ENCODE measurements around the gene KRT2. TPM values are rescaled to one million over a fixed set of nuclear protein-coding genes. Genes with fewer than 3 reads are reported as not detected.

The KRT2 gene
- total and polyA plus RNA-seq, 2 donors (not counting 3 experiments of a cell fraction or from before 2014, with no cell fraction given), result not detected

DNA sequence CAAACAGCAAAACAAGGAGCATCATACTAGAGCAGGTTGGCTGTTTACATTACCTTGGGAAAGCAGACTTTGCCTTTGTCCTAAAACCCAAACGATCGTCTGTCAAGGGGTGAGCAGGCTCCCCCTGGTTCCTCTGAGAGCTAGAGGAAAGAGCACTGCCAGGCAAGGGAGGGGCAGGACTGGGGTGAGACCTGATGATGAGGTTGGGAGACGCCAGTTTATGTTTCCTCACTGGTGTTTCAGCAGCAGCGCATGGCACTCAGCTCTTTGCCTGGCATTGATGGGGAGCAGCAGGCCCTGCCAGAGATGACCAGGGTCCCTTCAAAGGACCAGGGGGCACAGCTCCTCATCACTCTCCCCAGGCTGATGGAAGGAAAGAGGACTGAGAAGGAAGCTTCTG, 7.9 kb upstream of the KRT2 start:
- no peak overlapping the region for H3K27ac ChIP-seq (ENCODE audit: insufficient read depth, low read depth, low read length)
- H3K4me1 ChIP-seq (ENCODE audit: control insufficient read depth, extremely low read depth, insufficient read depth, low read length), result no peaks in the 10 kb centered on the region
- no TSS peak for BruUV-seq (replicated peaks)
- FAIRE-seq (no peak), DNase-seq (ENCODE audit: low read depth, low spot score) (no peak)
- H3K9me1 ChIP-seq (replicated peaks; ENCODE audit: control insufficient read depth, extremely low read depth, insufficient read depth, low read length), result no peaks in the 10 kb centered on the region
- no peaks in the 10 kb centered on the region for H3K9me3 ChIP-seq (replicated peaks; ENCODE audit: control insufficient read depth, insufficient read depth, low read length)
- no peaks in the 10 kb centered on the region for H3K36me3 ChIP-seq (ENCODE audit: control insufficient read depth in 2 of 2, extremely low read depth in 1 of 2, insufficient read depth in 2 of 2, low read length in 2 of 2)
- peaks cover 0 to 1% of the 10 kb centered on the region in 2 experiments for H3K27me3 ChIP-seq (ENCODE audit: control insufficient read depth in 2 of 2, insufficient read depth in 2 of 2, low read length in 2 of 2)
- H3K9ac ChIP-seq (replicated peaks; ENCODE audit: extremely low read depth, insufficient read depth, low read length), result no peak overlapping the region
- dilution Hi-C loops (cut with MboI; ENCODE audit: extremely low pct_ligation_motif_present, low sequenced_read_pairs), result no loop called here
- ChIA-PET CTCF (interaction anchor here (1.0 to 1.4 kb wide), 2 partner anchors 17 to 220 kb away, joined by 3 to 4 read pairs; no protein-coding TSS in a partner anchor), POLR2A (no interaction called here)
- intact Hi-C loops (cut with micrococcal nuclease), result no loop called here
- no peak overlapping the region for H2AFZ ChIP-seq (ENCODE audit: low read depth, low read length)
- H3K4me3 ChIP-seq (replicated peaks in 1 of 3; ENCODE audit: insufficient read depth in 1 of 3, low read depth in 1 of 3, low read length in 3 of 3), result no peak overlapping the region
- TF ChIP-seq POLR2AphosphoS5 (IDR thresholded peaks at IDR 0.05; ENCODE audit: insufficient read depth, low read depth, low read length) (no peak), FOS (IDR thresholded peaks at IDR 0.05; ENCODE audit: borderline replicate concordance, insufficient read depth, low read length) (no peak), POLR2A (IDR thresholded peaks at IDR 0.05; ENCODE audit: low read depth, low read length) (no peak), EZH2 (IDR thresholded peaks at IDR 0.05; ENCODE audit: borderline replicate concordance, low read depth, low read length, severe bottlenecking) (no peak)
- TF ChIP-seq, protein P1, sequence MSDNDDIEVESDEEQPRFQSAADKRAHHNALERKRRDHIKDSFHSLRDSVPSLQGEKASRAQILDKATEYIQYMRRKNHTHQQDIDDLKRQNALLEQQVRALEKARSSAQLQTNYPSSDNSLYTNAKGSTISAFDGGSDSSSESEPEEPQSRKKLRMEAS (IDR thresholded peaks at IDR 0.05; ENCODE audit: insufficient read depth, insufficient read length), result no peak
- TF ChIP-seq, protein P2, sequence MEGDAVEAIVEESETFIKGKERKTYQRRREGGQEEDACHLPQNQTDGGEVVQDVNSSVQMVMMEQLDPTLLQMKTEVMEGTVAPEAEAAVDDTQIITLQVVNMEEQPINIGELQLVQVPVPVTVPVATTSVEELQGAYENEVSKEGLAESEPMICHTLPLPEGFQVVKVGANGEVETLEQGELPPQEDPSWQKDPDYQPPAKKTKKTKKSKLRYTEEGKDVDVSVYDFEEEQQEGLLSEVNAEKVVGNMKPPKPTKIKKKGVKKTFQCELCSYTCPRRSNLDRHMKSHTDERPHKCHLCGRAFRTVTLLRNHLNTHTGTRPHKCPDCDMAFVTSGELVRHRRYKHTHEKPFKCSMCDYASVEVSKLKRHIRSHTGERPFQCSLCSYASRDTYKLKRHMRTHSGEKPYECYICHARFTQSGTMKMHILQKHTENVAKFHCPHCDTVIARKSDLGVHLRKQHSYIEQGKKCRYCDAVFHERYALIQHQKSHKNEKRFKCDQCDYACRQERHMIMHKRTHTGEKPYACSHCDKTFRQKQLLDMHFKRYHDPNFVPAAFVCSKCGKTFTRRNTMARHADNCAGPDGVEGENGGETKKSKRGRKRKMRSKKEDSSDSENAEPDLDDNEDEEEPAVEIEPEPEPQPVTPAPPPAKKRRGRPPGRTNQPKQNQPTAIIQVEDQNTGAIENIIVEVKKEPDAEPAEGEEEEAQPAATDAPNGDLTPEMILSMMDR (IDR thresholded peaks at IDR 0.05; ENCODE audit: extremely low read depth in 1 of 2, insufficient read depth in 1 of 2, low read depth in 1 of 2, low read length in 2 of 2), result no peak
- H3K79me2 ChIP-seq (ENCODE audit: control insufficient read depth, insufficient read depth, low read length), result no peaks in the 10 kb centered on the region
- no peak overlapping the region for H3K4me2 ChIP-seq (ENCODE audit: insufficient read depth, low read length)
- H4K20me1 ChIP-seq (replicated peaks; ENCODE audit: control insufficient read depth, extremely low read depth, insufficient read depth, low read length), result no peaks in the 10 kb centered on the region

Measured in endothelial cell of umbilical vein (primary cell).